HPDE6-E6E7 (cell line): ENCODE results near the gene PRM1.

ENCODE experiments used
- DNase-seq: peaks from one replicate; pipeline ENCODE4 v3.0.0; 2011; ENCODE audit warnings: missing footprints; ENCODE audit errors: extremely low spot score

Gene PRM1

GRCh38 chr16:11236461-11237254 lies 44.5 kb downstream of the PRM1 start:
- no peak for DNase-seq

GRCh38 chr16:11235703-11235991 lies 45.5 kb downstream of the PRM1 start:
- no peak for DNase-seq

GRCh38 chr16:11234884-11235702 lies 46.0 kb downstream of the PRM1 start:
- no peak for DNase-seq

GRCh38 chr16:11233727-11234376 lies 47.3 kb downstream of the PRM1 start:
- no peak for DNase-seq

- DNase-seq, result no peak
These were observed 48.0 kb downstream of the PRM1 start for GRCh38 chr16:11232852-11233726.

GRCh38 chr16:11232302-11232851 lies 48.8 kb downstream of the PRM1 start:
- no peak for DNase-seq

- DNase-seq, result no peak
These were observed 49.7 kb downstream of the PRM1 start for GRCh38 chr16:11231367-11231970.
